GM12865 (cell line): ENCODE data around the gene SIGLEC7.

Experiments used
- DNase-seq: peaks from one replicate; pipeline ENCODE4 v3.0.0; 2010; ENCODE audit warnings: low read depth
- H3K4me3 ChIP-seq: 2 replicates; pipeline ENCODE4 v1.5.1; 2011; ENCODE audit warnings: mild to moderate bottlenecking, low read depth, low read length, control low read depth
- TF ChIP-seq, protein P1 (sequence below): IDR thresholded peaks from 2 replicates; pipeline ENCODE4 v1.5.1; 2011; ENCODE audit warnings: low read length, control low read depth, low read depth, inconsistent platforms; ENCODE audit not compliant: insufficient read depth; ENCODE audit errors: missing control alignments

The SIGLEC7 gene

GRCh38 chr19:51187395-51188226 lies 45.5 kb downstream of the SIGLEC7 start:
- DNase-seq: no peak
- TF ChIP-seq, protein P1, sequence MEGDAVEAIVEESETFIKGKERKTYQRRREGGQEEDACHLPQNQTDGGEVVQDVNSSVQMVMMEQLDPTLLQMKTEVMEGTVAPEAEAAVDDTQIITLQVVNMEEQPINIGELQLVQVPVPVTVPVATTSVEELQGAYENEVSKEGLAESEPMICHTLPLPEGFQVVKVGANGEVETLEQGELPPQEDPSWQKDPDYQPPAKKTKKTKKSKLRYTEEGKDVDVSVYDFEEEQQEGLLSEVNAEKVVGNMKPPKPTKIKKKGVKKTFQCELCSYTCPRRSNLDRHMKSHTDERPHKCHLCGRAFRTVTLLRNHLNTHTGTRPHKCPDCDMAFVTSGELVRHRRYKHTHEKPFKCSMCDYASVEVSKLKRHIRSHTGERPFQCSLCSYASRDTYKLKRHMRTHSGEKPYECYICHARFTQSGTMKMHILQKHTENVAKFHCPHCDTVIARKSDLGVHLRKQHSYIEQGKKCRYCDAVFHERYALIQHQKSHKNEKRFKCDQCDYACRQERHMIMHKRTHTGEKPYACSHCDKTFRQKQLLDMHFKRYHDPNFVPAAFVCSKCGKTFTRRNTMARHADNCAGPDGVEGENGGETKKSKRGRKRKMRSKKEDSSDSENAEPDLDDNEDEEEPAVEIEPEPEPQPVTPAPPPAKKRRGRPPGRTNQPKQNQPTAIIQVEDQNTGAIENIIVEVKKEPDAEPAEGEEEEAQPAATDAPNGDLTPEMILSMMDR: no peak
- no peak overlapping the region for H3K4me3 ChIP-seq

DNA sequence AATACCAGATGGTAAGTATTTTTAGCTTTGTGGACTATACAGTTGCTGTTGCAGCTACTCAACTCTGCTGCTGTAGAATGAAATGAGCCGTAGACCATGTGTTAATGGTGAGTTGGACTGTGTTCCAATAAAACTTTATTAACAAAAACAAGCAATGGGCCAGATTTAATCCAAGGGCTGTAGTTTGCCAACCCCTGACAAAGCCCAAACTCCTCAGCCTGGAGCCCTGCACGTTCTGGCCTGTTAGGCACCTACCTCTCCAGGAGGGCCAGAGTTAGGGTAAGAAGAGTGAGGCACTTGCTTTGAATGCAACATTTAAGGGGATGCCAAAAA lies 46.1 kb downstream of the SIGLEC7 start:
- no peak overlapping the region for H3K4me3 ChIP-seq
- TF ChIP-seq, protein P1: no peak
- no peak for DNase-seq

DNA sequence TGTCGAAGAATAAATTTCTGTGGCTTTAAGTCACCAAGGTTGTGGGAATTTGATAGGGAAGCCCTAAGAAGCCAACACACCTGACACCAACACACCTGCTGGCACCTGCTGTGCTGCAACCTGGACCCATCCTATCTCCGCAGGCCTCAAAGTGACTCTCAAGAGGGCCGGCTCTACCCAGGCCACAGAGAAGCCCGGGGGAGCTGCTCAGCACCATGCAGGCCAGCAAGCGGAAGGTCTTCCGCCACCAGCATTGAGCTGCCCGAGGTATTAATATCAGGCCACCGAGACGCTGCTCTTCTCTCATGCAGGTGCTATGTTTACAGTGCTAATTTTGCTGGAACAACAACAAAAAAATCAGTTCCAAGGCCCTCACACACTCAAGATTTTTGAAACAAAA lies 50.6 kb downstream of the SIGLEC7 start:
- DNase-seq: no peak
- TF ChIP-seq, protein P1: no peak
- no peak overlapping the region for H3K4me3 ChIP-seq

DNA sequence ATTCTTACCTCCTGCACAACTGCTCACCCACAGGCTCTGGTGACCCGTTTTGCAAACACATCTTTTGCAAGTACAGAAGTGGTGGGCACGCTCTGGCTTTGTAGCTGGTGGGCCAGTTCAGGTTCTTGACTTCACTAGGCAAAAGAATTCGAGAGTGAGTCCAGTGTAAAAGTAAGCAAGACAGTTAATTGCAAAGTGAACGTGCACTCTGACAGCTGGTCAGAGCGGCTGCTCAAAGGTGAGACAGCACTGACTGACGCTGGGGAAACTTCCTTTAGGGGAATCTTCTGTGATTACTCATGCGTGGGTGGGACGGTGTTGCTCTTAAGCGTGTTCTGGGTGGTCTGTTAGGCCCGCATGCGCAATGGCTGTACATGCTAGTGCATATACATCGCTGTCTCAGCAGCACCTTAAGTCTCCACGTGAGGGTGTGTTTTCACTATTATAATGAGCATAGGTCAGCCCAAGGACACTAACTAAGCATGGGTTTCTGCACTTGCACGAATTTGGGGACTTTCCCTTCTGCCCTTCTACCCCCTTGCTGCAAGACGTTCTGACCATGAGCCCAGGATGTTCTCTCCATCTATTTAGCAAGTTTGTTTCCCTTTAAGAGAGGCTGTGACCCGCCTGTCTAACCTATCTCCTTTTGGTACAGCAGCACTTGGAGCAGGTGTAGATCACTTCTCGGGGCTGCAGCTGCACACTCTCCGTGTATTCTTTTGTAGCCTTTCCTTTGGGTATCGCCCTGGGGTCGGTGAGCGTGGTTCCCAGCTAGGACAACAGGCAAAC lies 52.6 kb downstream of the SIGLEC7 start:
- TF ChIP-seq, protein P1: no peak
- peak; percentile 72 for DNase-seq
- peak overlapping the region; percentile 4; the same call in 1 of the 2 replicates for H3K4me3 ChIP-seq

DNA sequence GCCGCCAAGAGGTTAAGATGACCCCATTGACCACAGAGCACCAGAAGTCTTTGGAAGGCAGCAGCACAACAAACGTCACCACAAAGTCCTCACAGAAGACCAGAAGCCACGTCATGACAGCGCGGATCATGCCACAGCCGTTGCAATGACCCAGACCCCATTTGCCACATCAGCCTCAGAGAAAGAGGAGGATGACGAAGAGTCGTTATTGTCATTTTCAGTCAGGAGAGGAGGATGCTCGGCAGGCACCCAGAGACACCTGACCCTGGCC lies 53.1 kb downstream of the SIGLEC7 start:
- no peak for DNase-seq
- H3K4me3 ChIP-seq: no peak overlapping the region
- TF ChIP-seq, protein P1: no peak

DNA sequence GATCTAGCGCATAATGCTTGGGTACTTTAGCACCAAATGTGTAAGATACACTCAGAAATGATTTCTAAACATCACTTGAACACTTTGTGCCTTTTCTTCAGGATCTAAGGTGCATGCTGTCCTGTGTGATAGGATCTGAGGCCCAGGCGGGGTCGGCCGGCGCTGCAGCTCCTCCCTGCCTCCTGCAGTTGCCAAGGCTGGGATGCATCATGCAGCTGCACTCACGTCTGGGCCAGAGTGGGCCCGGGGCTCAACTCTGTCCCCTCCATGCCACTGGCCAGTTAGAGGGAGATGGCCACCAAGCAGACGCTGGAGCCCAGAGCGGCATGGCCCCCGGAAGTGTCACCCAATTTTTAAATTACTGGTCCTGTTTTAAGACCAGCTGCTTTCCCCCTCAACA lies 53.5 kb downstream of the SIGLEC7 start:
- DNase-seq: no peak
- no peak overlapping the region for H3K4me3 ChIP-seq
- TF ChIP-seq, protein P1: no peak
